HG03025 (cell line): Measurements from ENCODE around the gene RSU1.
A peak's percentile ranks its signal among the peaks of the same experiment; 100 is the strongest.

Experiments
- ATAC-seq: cut with Tn5 transposase; IDR thresholded peaks from one replicate; pipeline ENCODE4 v1.9.1; 2021; ENCODE audit warnings: mild to moderate bottlenecking, moderate library complexity; ENCODE audit not compliant: unreplicated experiment, low FRiP score

Gene RSU1

GRCh38 chr10:16822726-16823360 lies 5.6 kb upstream of the RSU1 start:
- ATAC-seq, result no peak

GRCh38 chr10:16822027-16822426 lies 4.8 kb upstream of the RSU1 start:
- no peak for ATAC-seq

- no peak for ATAC-seq
These were observed 3.2 kb upstream of the RSU1 start for GRCh38 chr10:16820421-16820820.

- ATAC-seq, result no peak
These were observed 2.8 kb upstream of the RSU1 start for GRCh38 chr10:16820018-16820417.

- ATAC-seq, result no peak
These were observed 2.2 kb upstream of the RSU1 start for GRCh38 chr10:16819436-16819835.

GRCh38 chr10:16819026-16819425 lies 1.8 kb upstream of the RSU1 start:
- ATAC-seq, result no peak

GRCh38 chr10:16816830-16817124 lies 447 bp downstream of the RSU1 start:
- no peak for ATAC-seq

GRCh38 chr10:16816171-16816570 lies 1.1 kb downstream of the RSU1 start:
- no peak for ATAC-seq

GRCh38 chr10:16814012-16814411 lies 3.2 kb downstream of the RSU1 start:
- ATAC-seq, result no peak

GRCh38 chr10:16812676-16813075 lies 4.5 kb downstream of the RSU1 start:
- ATAC-seq, result no peak

GRCh38 chr10:16811765-16812164 lies 5.5 kb downstream of the RSU1 start:
- no peak for ATAC-seq

- no peak for ATAC-seq
These were observed 5.9 kb downstream of the RSU1 start for GRCh38 chr10:16811292-16811691.

- ATAC-seq, result peak; percentile 63
These were observed 8.0 kb downstream of the RSU1 start for GRCh38 chr10:16809074-16809718.

- ATAC-seq, result no peak
These were observed 13.1 kb downstream of the RSU1 start for GRCh38 chr10:16804123-16804522.

GRCh38 chr10:16803464-16803863 lies 13.8 kb downstream of the RSU1 start:
- no peak for ATAC-seq

- ATAC-seq, result peak; percentile 75
These were observed 17.6 kb downstream of the RSU1 start for GRCh38 chr10:16799621-16800020.

- no peak for ATAC-seq
These were observed 18.7 kb downstream of the RSU1 start for GRCh38 chr10:16798571-16798970.

GRCh38 chr10:16795410-16796073 lies 21.7 kb downstream of the RSU1 start:
- no peak for ATAC-seq

- no peak for ATAC-seq
These were observed 23.2 kb downstream of the RSU1 start for GRCh38 chr10:16794005-16794404.

GRCh38 chr10:16792675-16793074 lies 24.5 kb downstream of the RSU1 start:
- ATAC-seq, result no peak

GRCh38 chr10:16789765-16790164 lies 27.5 kb downstream of the RSU1 start:
- ATAC-seq, result no peak

- ATAC-seq, result no peak
These were observed 28.0 kb downstream of the RSU1 start for GRCh38 chr10:16789261-16789660.
